GM12878 (cell line): ENCODE data around the gene SOX5. TPM values are rescaled to one million over a fixed set of nuclear protein-coding genes. Genes with fewer than 3 reads are reported as not detected.

Experiments used
- ATAC-seq: fragments of 200-7000 bp; cut with Tn5 transposase; 3 replicates; pipeline ENCODE4 v1.9.1; 2020; ENCODE audit warnings: mild to moderate bottlenecking, moderate library complexity
- BruUV-seq: library from RNA; stranded (reverse); fragments of 400-500 nt; replicated peaks from 2 replicates; lab custom pipeline; 2021; lab: Mats Ljungman, UMichigan
- CTCF ChIA-PET: fragments of 300-600 bp; sonication (Branson Sonifier 250); formaldehyde crosslinking; extraction: SDS; loops from one replicate; lab custom pipeline; 2021; ENCODE audit warnings: inconsistent platforms; lab: Yijun Ruan, JAX
- POLR2A ChIA-PET: fragments of 350-600 bp; formaldehyde crosslinking; extraction: SDS; loops from one replicate; lab custom pipeline; 2021; ENCODE audit warnings: inconsistent platforms; lab: Charles Lee
- RAD21 ChIA-PET: fragments of 300-600 bp; sonication (Branson Sonifier 250); formaldehyde crosslinking; loops from one replicate; lab custom pipeline; 2023; ENCODE audit warnings: antibody characterized with exemption; ENCODE audit not compliant: unreplicated experiment; lab: Charles Lee
- SMC1A ChIA-PET: fragments of 300-600 bp; sonication (Branson Sonifier 250); formaldehyde crosslinking; loops from one replicate; lab custom pipeline; 2023; ENCODE audit not compliant: unreplicated experiment, uncharacterized antibody; lab: Charles Lee
- DNase-seq: peaks from one replicate; pipeline ENCODE4 v3.0.0-alpha.2; 2011; ENCODE audit warnings: low read depth, low spot score
- FAIRE-seq: peaks from 3 replicates; lab custom pipeline; 2011; peaks lifted over from hg19 to GRCh38; lab: Jason Lieb, UNC
- H2AFZ ChIP-seq: 2 replicates; pipeline ENCODE4 v1.6.0; 2011; ENCODE audit warnings: low read depth, low read length, control low read depth; ENCODE audit not compliant: control insufficient read depth
- H3K27ac ChIP-seq: 2 replicates; pipeline ENCODE4 v1.5.1; 2011; ENCODE audit warnings: control low read depth; ENCODE audit not compliant: control insufficient read depth, insufficient read depth
- H3K27me3 ChIP-seq, 2 experiments: replicated peaks in 1 of 2; 2 replicates each; pipeline versions ENCODE4 v1.6.0 to v1.6.1; 2011; ENCODE audit warnings: low read length in 1 of 2; ENCODE audit not compliant: control insufficient read depth in 2 of 2, insufficient read depth in 2 of 2
- H3K36me3 ChIP-seq, 2 experiments: 2 replicates each; pipeline ENCODE4 v1.5.1; 2011; ENCODE audit warnings: low read length in 1 of 2; ENCODE audit not compliant: control insufficient read depth in 2 of 2, insufficient read depth in 2 of 2
- H3K4me1 ChIP-seq: 2 replicates; pipeline ENCODE4 v1.6.1; 2011; ENCODE audit warnings: mild to moderate bottlenecking, low read length, moderate library complexity, mixed read lengths; ENCODE audit not compliant: control insufficient read depth, insufficient read depth
- H3K4me2 ChIP-seq: 2 replicates; pipeline ENCODE4 v1.6.0; 2011; ENCODE audit warnings: control low read depth; ENCODE audit not compliant: control insufficient read depth, insufficient read depth
- H3K4me3 ChIP-seq: fragments of 200-600 bp; sonication (generic); 2 replicates; pipeline ENCODE4 v1.5.1; 2016
- H3K79me2 ChIP-seq: 2 replicates; pipeline ENCODE4 v1.6.0; 2011; ENCODE audit warnings: low read length; ENCODE audit not compliant: control insufficient read depth, insufficient read depth
- H3K9ac ChIP-seq: 2 replicates; pipeline ENCODE4 v1.8.0; 2011; ENCODE audit warnings: low read length, control low read depth, mixed read lengths; ENCODE audit not compliant: control insufficient read depth, insufficient read depth
- H3K9me3 ChIP-seq: replicated peaks from 3 replicates; pipeline ENCODE4 v1.5.1; 2011; ENCODE audit warnings: mild to moderate bottlenecking, low read length; ENCODE audit not compliant: control insufficient read depth, insufficient read depth
- H4K20me1 ChIP-seq: 2 replicates; pipeline ENCODE4 v1.6.0; 2011; ENCODE audit not compliant: control insufficient read depth, insufficient read depth
- EP300 ChIP-seq, 2 experiments: fragments of 150-350 bp in 1 of 2; IDR thresholded peaks; 2 replicates each; pipeline ENCODE4 v1.6.1; 2011 to 2012; ENCODE audit warnings: low read depth in 2 of 2, low read length in 2 of 2, borderline replicate concordance in 1 of 2, improper control_type of control experiment in 1 of 2, inconsistent platforms in 1 of 2; ENCODE audit not compliant: control insufficient read depth in 1 of 2
- MXI1 ChIP-seq: fragments of 150-350 bp; IDR thresholded peaks from 2 replicates; pipeline ENCODE4 v1.6.1; 2011; ENCODE audit warnings: low read depth, mild to moderate bottlenecking, inconsistent platforms, low read length, improper control_type of control experiment
- MYC ChIP-seq: IDR thresholded peaks from 2 replicates; pipeline ENCODE4 v1.6.1; 2011; ENCODE audit warnings: mild to moderate bottlenecking, low read length, moderate library complexity, inconsistent platforms; ENCODE audit not compliant: insufficient read depth, insufficient replicate concordance, insufficient read length, severe bottlenecking
- NR2C2 ChIP-seq: IDR thresholded peaks from 2 replicates; pipeline ENCODE4 v1.6.1; 2011; ENCODE audit warnings: borderline replicate concordance, low read depth; ENCODE audit not compliant: control insufficient read depth, insufficient read length
- POU2F2 ChIP-seq: IDR thresholded peaks from 3 replicates; pipeline ENCODE4 v1.6.1; 2011; ENCODE audit warnings: low read depth, mild to moderate bottlenecking, low read length, borderline replicate concordance
- SREBF2 ChIP-seq: IDR thresholded peaks from 2 replicates; pipeline ENCODE4 v1.6.1; 2012; ENCODE audit warnings: mild to moderate bottlenecking, low read length
- SRF ChIP-seq, 2 experiments: IDR thresholded peaks; 2 replicates each; pipeline ENCODE4 v1.6.1; 2011; ENCODE audit warnings: low read depth in 2 of 2, low read length in 2 of 2, mild to moderate bottlenecking in 1 of 2, moderate library complexity in 1 of 2
- TCF3 ChIP-seq: IDR thresholded peaks from 2 replicates; pipeline ENCODE4 v1.6.1; 2012; ENCODE audit warnings: low read depth, mild to moderate bottlenecking, low read length, borderline replicate concordance; ENCODE audit not compliant: insufficient read depth
- ZNF207 ChIP-seq: fragments of 450-650 bp; IDR thresholded peaks from 2 replicates; pipeline ENCODE4 v1.6.1; 2014; ENCODE audit warnings: antibody characterized with exemption, mild to moderate bottlenecking, borderline replicate concordance
- ZZZ3 ChIP-seq: IDR thresholded peaks from 2 replicates; pipeline ENCODE4 v1.6.1; 2011; ENCODE audit warnings: low read depth; ENCODE audit not compliant: control insufficient read depth, insufficient read length
- WGBS: methylation state at CpG from one replicate; pipeline ENCODE4 v1.1.6; 2016; ENCODE audit warnings: low lambda C conversion rate; ENCODE audit not compliant: insufficient replicate concordance, insufficient coverage; ENCODE audit errors: missing lambda C conversion rate; 5-methylcytosine and 5-hydroxymethylcytosine counted together
- in situ Hi-C: fragments of 300-500 bp; cut with MboI; formaldehyde crosslinking; loops from 9 replicates; pipeline ENCODE4 v1.14.3; 2018; ENCODE audit warnings: mixed read lengths
- intact Hi-C: fragments of 100-400 bp; cut with micrococcal nuclease; formaldehyde crosslinking; loops from one replicate; pipeline ENCODE4 v1.14.2; 2022; ENCODE audit not compliant: unreplicated experiment
- polyA plus RNA-seq, 11 experiments: library from polyadenylated mRNA; depleted of rRNA in 4 of 11; unstranded in 6 of 11; stranded (reverse) in 5 of 11; fragments of >200 nt; fragmentation: Nextera tagmentation in 4 of 11; fragmentation: Illumina TruSeq in 1 of 11; extraction: Ambion mirVana in 4 of 11; extraction: Trizol in 1 of 11; gene quantifications; 1 replicate in 1 of 11; 2 replicates in 10 of 11; pipeline versions ENCODE4 v1.2.1 to v1.2.3, GENCODE V29; 2011 to 2016; ENCODE audit warnings: inconsistent platforms in 2 of 11, missing spikeins in 2 of 11, low read depth in 1 of 11
- total RNA-seq, 4 experiments: library from RNA; depleted of rRNA in 3 of 4; stranded (reverse); fragments of >200 nt in 3 of 4; fragmentation: Illumina TruSeq in 1 of 4; extraction: Trizol in 1 of 4; gene quantifications; 2 replicates each; pipeline versions ENCODE4 v1.2.1 to v1.2.3, GENCODE V29; 2013 to 2021
- TF ChIP-seq, protein P1 (sequence below): fragments of 450-650 bp; conservative IDR thresholded peaks from 2 replicates; pipeline ENCODE4 v1.6.1; 2017; ENCODE audit warnings: mild to moderate bottlenecking, moderate library complexity
- TF ChIP-seq, protein P2 (sequence below): fragments of 450-650 bp; formaldehyde crosslinking; IDR thresholded peaks from 2 replicates; pipeline ENCODE4 v1.5.0; 2022; ENCODE audit warnings: mild to moderate bottlenecking, missing genetic modification characterization
- TF ChIP-seq, protein P3 (sequence below): fragments of 450-650 bp; IDR thresholded peaks from 2 replicates; pipeline ENCODE4 v1.6.1; 2017; ENCODE audit warnings: antibody characterized with exemption, mild to moderate bottlenecking, moderate library complexity

The SOX5 gene
- total and polyA plus RNA-seq, 10 of the 15 experiments (the other 5 are each of a cell fraction or from before 2014, with no cell fraction given), result 0.08 to 1.0 (median 0.24) TPM

DNA sequence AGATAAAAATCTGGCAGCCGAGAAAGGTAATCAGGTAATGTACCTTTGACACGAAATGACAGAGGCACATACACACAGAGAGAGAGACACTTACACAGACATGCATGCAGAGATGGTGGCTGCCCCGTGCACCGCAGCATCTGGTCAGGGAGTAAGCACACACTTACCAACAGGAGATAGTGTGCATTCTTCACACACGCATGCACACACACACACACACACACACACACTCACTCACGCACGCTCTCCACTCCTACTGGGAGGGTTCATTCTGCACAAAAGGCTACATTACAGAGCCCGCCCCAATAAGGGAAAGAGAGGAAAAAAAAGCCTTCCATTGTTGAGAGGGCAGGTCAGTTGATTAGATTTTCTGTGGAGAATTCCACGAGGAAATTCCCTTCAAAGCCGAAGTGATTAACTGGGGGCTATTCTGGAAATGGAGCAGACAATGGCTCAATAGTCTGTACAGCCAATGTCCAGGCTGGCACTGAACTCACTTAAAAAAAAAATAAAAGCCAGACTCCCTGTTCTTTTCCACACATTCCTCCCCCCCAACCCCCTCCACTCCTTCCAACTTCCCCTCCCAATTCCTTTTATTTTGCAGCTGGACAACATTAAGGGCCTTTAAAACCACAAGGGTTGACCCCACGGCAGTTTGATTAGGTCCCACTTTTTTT lies 1.4 kb upstream of the SOX5 start:
- RAD21 ChIA-PET, result no interaction called here
- Histone ChIP-seq H3K79me2 (no peaks in the 10 kb centered on the region), H3K27me3 (peaks cover 0 to 9% of the 10 kb centered on the region in 2 experiments; a peak in 1 of 4 replicates), H3K36me3 (no peaks in the 10 kb centered on the region), H3K9me3 (no peaks in the 10 kb centered on the region), H3K4me3 (no peak overlapping the region), H2AFZ (no peak overlapping the region), H3K27ac (no peak overlapping the region), H4K20me1 (no peaks in the 10 kb centered on the region), H3K9ac (no peak overlapping the region), H3K4me2 (no peak overlapping the region), H3K4me1 (no peaks in the 10 kb centered on the region)
- CTCF ChIA-PET, result no interaction called here
- SMC1A ChIA-PET, result no interaction called here
- POLR2A ChIA-PET, result no interaction called here
- intact Hi-C loops, result no loop called here
- FAIRE-seq, result no peak
- peak; percentile 56 for ATAC-seq
- no peak for DNase-seq
- no TSS peak for BruUV-seq
- 47% methylated on average over 11 of the region's 11 CpGs for WGBS
- in situ Hi-C loops, result no loop called here
- TF ChIP-seq SRF (IDR thresholded peaks at IDR 0.05; ENCODE audit: low read depth in 2 of 2, low read length in 2 of 2) (no peak), MYC (no peak), ZNF207 (no peak), POU2F2 (no peak), NR2C2 (no peak), SREBF2 (no peak), EP300 (IDR thresholded peaks at IDR 0.05; ENCODE audit: borderline replicate concordance in 1 of 2, control insufficient read depth in 1 of 2, low read depth in 2 of 2, low read length in 2 of 2) (no peak), MXI1 (no peak), ZZZ3 (no peak), TCF3 (no peak)
- TF ChIP-seq, protein P1, sequence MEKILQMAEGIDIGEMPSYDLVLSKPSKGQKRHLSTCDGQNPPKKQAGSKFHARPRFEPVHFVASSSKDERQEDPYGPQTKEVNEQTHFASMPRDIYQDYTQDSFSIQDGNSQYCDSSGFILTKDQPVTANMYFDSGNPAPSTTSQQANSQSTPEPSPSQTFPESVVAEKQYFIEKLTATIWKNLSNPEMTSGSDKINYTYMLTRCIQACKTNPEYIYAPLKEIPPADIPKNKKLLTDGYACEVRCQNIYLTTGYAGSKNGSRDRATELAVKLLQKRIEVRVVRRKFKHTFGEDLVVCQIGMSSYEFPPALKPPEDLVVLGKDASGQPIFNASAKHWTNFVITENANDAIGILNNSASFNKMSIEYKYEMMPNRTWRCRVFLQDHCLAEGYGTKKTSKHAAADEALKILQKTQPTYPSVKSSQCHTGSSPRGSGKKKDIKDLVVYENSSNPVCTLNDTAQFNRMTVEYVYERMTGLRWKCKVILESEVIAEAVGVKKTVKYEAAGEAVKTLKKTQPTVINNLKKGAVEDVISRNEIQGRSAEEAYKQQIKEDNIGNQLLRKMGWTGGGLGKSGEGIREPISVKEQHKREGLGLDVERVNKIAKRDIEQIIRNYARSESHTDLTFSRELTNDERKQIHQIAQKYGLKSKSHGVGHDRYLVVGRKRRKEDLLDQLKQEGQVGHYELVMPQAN, result no peak
- TF ChIP-seq, protein P2, sequence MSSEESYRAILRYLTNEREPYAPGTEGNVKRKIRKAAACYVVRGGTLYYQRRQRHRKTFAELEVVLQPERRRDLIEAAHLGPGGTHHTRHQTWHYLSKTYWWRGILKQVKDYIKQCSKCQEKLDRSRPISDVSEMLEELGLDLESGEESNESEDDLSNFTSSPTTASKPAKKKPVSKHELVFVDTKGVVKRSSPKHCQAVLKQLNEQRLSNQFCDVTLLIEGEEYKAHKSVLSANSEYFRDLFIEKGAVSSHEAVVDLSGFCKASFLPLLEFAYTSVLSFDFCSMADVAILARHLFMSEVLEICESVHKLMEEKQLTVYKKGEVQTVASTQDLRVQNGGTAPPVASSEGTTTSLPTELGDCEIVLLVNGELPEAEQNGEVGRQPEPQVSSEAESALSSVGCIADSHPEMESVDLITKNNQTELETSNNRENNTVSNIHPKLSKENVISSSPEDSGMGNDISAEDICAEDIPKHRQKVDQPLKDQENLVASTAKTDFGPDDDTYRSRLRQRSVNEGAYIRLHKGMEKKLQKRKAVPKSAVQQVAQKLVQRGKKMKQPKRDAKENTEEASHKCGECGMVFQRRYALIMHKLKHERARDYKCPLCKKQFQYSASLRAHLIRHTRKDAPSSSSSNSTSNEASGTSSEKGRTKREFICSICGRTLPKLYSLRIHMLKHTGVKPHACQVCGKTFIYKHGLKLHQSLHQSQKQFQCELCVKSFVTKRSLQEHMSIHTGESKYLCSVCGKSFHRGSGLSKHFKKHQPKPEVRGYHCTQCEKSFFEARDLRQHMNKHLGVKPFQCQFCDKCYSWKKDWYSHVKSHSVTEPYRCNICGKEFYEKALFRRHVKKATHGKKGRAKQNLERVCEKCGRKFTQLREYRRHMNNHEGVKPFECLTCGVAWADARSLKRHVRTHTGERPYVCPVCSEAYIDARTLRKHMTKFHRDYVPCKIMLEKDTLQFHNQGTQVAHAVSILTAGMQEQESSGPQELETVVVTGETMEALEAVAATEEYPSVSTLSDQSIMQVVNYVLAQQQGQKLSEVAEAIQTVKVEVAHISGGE (CRISPR knock-in tag), result no peak
- TF ChIP-seq, protein P3, sequence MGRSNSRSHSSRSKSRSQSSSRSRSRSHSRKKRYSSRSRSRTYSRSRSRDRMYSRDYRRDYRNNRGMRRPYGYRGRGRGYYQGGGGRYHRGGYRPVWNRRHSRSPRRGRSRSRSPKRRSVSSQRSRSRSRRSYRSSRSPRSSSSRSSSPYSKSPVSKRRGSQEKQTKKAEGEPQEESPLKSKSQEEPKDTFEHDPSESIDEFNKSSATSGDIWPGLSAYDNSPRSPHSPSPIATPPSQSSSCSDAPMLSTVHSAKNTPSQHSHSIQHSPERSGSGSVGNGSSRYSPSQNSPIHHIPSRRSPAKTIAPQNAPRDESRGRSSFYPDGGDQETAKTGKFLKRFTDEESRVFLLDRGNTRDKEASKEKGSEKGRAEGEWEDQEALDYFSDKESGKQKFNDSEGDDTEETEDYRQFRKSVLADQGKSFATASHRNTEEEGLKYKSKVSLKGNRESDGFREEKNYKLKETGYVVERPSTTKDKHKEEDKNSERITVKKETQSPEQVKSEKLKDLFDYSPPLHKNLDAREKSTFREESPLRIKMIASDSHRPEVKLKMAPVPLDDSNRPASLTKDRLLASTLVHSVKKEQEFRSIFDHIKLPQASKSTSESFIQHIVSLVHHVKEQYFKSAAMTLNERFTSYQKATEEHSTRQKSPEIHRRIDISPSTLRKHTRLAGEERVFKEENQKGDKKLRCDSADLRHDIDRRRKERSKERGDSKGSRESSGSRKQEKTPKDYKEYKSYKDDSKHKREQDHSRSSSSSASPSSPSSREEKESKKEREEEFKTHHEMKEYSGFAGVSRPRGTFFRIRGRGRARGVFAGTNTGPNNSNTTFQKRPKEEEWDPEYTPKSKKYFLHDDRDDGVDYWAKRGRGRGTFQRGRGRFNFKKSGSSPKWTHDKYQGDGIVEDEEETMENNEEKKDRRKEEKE, result no peak
